ENCODE measurements around the gene GRPR. TPM values are rescaled to one million over a fixed set of nuclear protein-coding genes. Genes with fewer than 3 reads are reported as not detected.
"Not testable (repeated sequence)": the region's sequence is repeated elsewhere in the genome, so short reads cannot be mapped to it uniquely, and the experiment has no call there.

The GRPR gene
- total RNA-seq, 6 experiments from 2014 or later = not detected

- no peaks in the 10 kb centered on the region for H3K4me1 ChIP-seq
- H3K36me3 ChIP-seq = no peaks in the 10 kb centered on the region
- no peaks in the 10 kb centered on the region for H3K27me3 ChIP-seq
- no peak overlapping the region for H3K4me3 ChIP-seq
- no peak for DNase-seq
- intact Hi-C loops (cut with DNase I) = no loop called here
- TF ChIP-seq POLR2A (IDR thresholded peaks at IDR 0.05) = no peak
- TF ChIP-seq, protein P1, sequence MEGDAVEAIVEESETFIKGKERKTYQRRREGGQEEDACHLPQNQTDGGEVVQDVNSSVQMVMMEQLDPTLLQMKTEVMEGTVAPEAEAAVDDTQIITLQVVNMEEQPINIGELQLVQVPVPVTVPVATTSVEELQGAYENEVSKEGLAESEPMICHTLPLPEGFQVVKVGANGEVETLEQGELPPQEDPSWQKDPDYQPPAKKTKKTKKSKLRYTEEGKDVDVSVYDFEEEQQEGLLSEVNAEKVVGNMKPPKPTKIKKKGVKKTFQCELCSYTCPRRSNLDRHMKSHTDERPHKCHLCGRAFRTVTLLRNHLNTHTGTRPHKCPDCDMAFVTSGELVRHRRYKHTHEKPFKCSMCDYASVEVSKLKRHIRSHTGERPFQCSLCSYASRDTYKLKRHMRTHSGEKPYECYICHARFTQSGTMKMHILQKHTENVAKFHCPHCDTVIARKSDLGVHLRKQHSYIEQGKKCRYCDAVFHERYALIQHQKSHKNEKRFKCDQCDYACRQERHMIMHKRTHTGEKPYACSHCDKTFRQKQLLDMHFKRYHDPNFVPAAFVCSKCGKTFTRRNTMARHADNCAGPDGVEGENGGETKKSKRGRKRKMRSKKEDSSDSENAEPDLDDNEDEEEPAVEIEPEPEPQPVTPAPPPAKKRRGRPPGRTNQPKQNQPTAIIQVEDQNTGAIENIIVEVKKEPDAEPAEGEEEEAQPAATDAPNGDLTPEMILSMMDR (IDR thresholded peaks at IDR 0.05) = no peak
- WGBS (ENCODE audit: insufficient coverage, low coverage, low lambda C conversion rate, missing lambda C conversion rate) = 62% methylated on average over 5 of the region's 5 CpGs
- H3K9me3 ChIP-seq = no peaks in the 10 kb centered on the region
- H3K27ac ChIP-seq = no peak overlapping the region
- no peak for ATAC-seq
These were observed 33.4 kb downstream of the GRPR start for GRCh38 chrX:16156692-16157331.

- no peaks in the 10 kb centered on the region for H3K4me1 ChIP-seq
- no peak for ATAC-seq
- intact Hi-C loops (cut with DNase I) = no loop called here
- H3K27me3 ChIP-seq = no peaks in the 10 kb centered on the region
- no peak for TF ChIP-seq POLR2A (IDR thresholded peaks at IDR 0.05)
- TF ChIP-seq, protein P1 (IDR thresholded peaks at IDR 0.05) = no peak
- no peaks in the 10 kb centered on the region for H3K36me3 ChIP-seq
- 39% methylated on average over 3 of the region's 3 CpGs for WGBS (ENCODE audit: insufficient coverage, low coverage, low lambda C conversion rate, missing lambda C conversion rate)
- no peaks in the 10 kb centered on the region for H3K9me3 ChIP-seq
- no peak overlapping the region for H3K4me3 ChIP-seq
- no peak for DNase-seq
- H3K27ac ChIP-seq = no peak overlapping the region
These were observed 37.4 kb downstream of the GRPR start for GRCh38 chrX:16160729-16161128.

DNA sequence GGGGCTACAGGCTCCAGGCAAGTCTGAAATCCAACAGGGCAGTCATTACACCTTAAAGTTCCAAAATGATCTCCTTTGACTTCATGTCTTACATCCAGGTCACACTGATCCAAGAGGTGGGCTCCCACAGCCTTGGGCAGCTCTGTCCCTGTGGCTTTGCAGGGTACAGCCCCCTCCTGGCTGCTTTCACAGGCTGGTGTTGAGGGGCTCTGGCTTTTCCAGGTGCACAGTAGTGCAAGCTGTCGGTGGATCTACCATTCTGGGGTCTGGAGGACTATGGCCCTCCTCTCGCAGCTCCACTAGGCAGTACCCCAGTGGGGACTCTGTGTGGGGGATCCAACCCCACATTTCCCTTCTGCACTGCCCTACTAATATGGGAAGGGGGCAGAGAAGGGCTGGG is 37.8 kb downstream of the GRPR start:
- H3K4me1 ChIP-seq; H3K36me3 ChIP-seq; H3K4me3 ChIP-seq; DNase-seq; H3K27ac ChIP-seq; intact Hi-C loops (cut with DNase I); H3K9me3 ChIP-seq; H3K27me3 ChIP-seq; ATAC-seq: not testable (repeated sequence)
- no CpG with 5 or more reads among the region's 2 CpGs for whole genome bisulfite sequencing (ENCODE audit: insufficient coverage, low coverage, low lambda C conversion rate, missing lambda C conversion rate)

GRCh38 chrX:16162391-16162790 is 39.0 kb downstream of the GRPR start:
- no peaks in the 10 kb centered on the region for H3K9me3 ChIP-seq
- DNase-seq (no peak), ATAC-seq (no peak)
- TF ChIP-seq, protein P1 (IDR thresholded peaks at IDR 0.05) = no peak
- no peak for TF ChIP-seq POLR2A (IDR thresholded peaks at IDR 0.05)
- H3K27ac ChIP-seq = no peak overlapping the region
- H3K4me1 ChIP-seq = no peaks in the 10 kb centered on the region
- no peak overlapping the region for H3K4me3 ChIP-seq
- H3K36me3 ChIP-seq = no peaks in the 10 kb centered on the region
- 63% methylated on average over 2 of the region's 5 CpGs for WGBS (ENCODE audit: insufficient coverage, low coverage, low lambda C conversion rate, missing lambda C conversion rate)
- intact Hi-C loops (cut with DNase I) = no loop called here
- no peaks in the 10 kb centered on the region for H3K27me3 ChIP-seq

DNA sequence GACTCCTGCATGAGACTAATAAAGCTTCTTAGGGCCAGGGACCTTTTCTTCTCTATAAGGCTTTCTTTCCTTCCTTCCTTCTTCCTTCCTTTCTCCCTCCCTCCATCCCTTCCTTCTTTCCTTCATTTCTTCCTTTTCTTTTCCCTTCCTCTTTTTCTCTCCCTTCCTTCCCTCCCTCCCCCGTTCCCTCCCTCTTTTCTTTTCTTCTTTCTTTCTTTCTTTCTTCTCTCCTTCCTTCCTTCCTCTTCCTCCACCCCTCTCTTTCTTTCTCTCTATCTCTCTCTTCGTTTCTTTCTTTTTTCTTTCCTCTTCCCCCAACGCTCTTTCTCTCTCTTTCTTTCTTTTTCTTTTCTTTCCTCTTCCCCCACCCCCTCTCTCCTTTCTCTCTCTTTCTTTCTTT is 41.4 kb downstream of the GRPR start:
- WGBS (ENCODE audit: insufficient coverage, low coverage, low lambda C conversion rate, missing lambda C conversion rate) = 39% methylated on average over 3 of the region's 3 CpGs
- Histone ChIP-seq H3K9me3 (no peaks in the 10 kb centered on the region), H3K4me3 (no peak overlapping the region), H3K36me3 (no peaks in the 10 kb centered on the region), H3K27ac (no peak overlapping the region), H3K27me3 (no peaks in the 10 kb centered on the region), H3K4me1 (no peaks in the 10 kb centered on the region)
- DNase-seq (no peak), ATAC-seq (no peak)
- no peak for TF ChIP-seq POLR2A (IDR thresholded peaks at IDR 0.05)
- intact Hi-C loops (cut with DNase I) = no loop called here
